ENCODE data around the gene TNN.

GRCh38 chr1:175192111-175192629, 124.5 kb downstream of the TNN start:
- TF ChIP-seq CTCF (IDR thresholded peaks at IDR 0.05) (no peak), POLR2A (IDR thresholded peaks at IDR 0.05) (no peak)

Data from heart left ventricle (tissue), 13 donors.